GM23338 (cell line): ENCODE data around the gene PIAS1. TPM values are rescaled to one million over a fixed set of nuclear protein-coding genes. Genes with fewer than 3 reads are reported as not detected.

Experiments
- ATAC-seq: fragments of 200-7000 bp; cut with Tn5 transposase; 3 replicates; pipeline ENCODE4 v1.9.1; 2020
- DNase-seq: peaks from one replicate; pipeline ENCODE4 v3.0.0-alpha.2; 2015; ENCODE audit warnings: low spot score
- H2AFZ ChIP-seq: fragments of 200-600 bp; sonication (generic); 2 replicates; pipeline ENCODE4 v1.8.0; 2016; ENCODE audit warnings: antibody characterized with exemption, mild to moderate bottlenecking, moderate library complexity
- H3F3A ChIP-seq: fragments of 200-600 bp; sonication (generic); replicated peaks from 2 replicates; pipeline ENCODE4 v1.8.0; 2017; ENCODE audit warnings: antibody characterized with exemption, mixed run types, low read depth
- H3K27ac ChIP-seq: fragments of 200-600 bp; sonication (generic); 2 replicates; pipeline ENCODE4 v1.6.1; 2016; ENCODE audit warnings: low read depth
- H3K27me3 ChIP-seq: fragments of 200-600 bp; sonication (generic); 2 replicates; pipeline ENCODE4 v1.8.0; 2016; ENCODE audit warnings: mild to moderate bottlenecking, mixed run types, moderate library complexity; ENCODE audit not compliant: insufficient read depth
- H3K36me3 ChIP-seq: fragments of 200-600 bp; sonication (generic); 2 replicates; pipeline ENCODE4 v1.8.0; 2016; ENCODE audit warnings: mild to moderate bottlenecking; ENCODE audit not compliant: insufficient read depth
- H3K4me1 ChIP-seq: fragments of 200-600 bp; sonication (generic); 2 replicates; pipeline ENCODE4 v1.8.0; 2016; ENCODE audit warnings: mild to moderate bottlenecking, moderate library complexity; ENCODE audit not compliant: insufficient read depth
- H3K4me2 ChIP-seq: fragments of 200-600 bp; sonication (generic); 2 replicates; pipeline ENCODE4 v1.7.1; 2017; ENCODE audit warnings: mixed run types
- H3K4me3 ChIP-seq: fragments of 200-600 bp; sonication (generic); 2 replicates; pipeline ENCODE4 v1.6.1; 2016; ENCODE audit warnings: mixed run types
- H3K79me2 ChIP-seq: fragments of 200-600 bp; sonication (generic); replicated peaks from 2 replicates; pipeline ENCODE4 v1.8.0; 2017; ENCODE audit warnings: mild to moderate bottlenecking; ENCODE audit not compliant: insufficient read depth
- H3K9me2 ChIP-seq: fragments of 200-600 bp; sonication (generic); 2 replicates; pipeline ENCODE4 v1.8.0; 2017; ENCODE audit not compliant: insufficient read depth
- H4K20me1 ChIP-seq: fragments of 200-600 bp; sonication (generic); replicated peaks from 2 replicates; pipeline ENCODE4 v1.8.0; 2017; ENCODE audit warnings: mild to moderate bottlenecking; ENCODE audit not compliant: insufficient read depth
- H3K27ac Mint-ChIP-seq: 2 replicates; pipeline ENCODE4 v1.8.0; 2020; ENCODE audit warnings: inconsistent platforms, mild to moderate bottlenecking, moderate library complexity, mixed read lengths
- H3K27me3 Mint-ChIP-seq: 3 replicates; pipeline ENCODE4 v1.8.0; 2022; ENCODE audit warnings: low read depth, mild to moderate bottlenecking, moderate library complexity, mixed read lengths, inconsistent platforms; ENCODE audit not compliant: insufficient read depth, poor library complexity
- H3K36me3 Mint-ChIP-seq: 3 replicates; pipeline ENCODE4 v1.8.0; 2021; ENCODE audit warnings: low read depth, mild to moderate bottlenecking, inconsistent platforms, moderate library complexity, mixed read lengths
- H3K4me1 Mint-ChIP-seq: 3 replicates; pipeline ENCODE4 v1.8.0; 2020; ENCODE audit warnings: mild to moderate bottlenecking, inconsistent platforms, mixed read lengths
- H3K4me3 Mint-ChIP-seq: 3 replicates; pipeline ENCODE4 v1.8.0; 2021; ENCODE audit warnings: moderate library complexity, mild to moderate bottlenecking, inconsistent platforms, mixed read lengths
- H3K9me3 Mint-ChIP-seq: 3 replicates; pipeline ENCODE4 v1.8.0; 2020; ENCODE audit warnings: moderate library complexity, mild to moderate bottlenecking, inconsistent platforms, mixed read lengths
- CREB1 ChIP-seq: fragments of 250-450 bp; sonication (Bioruptor Pico); IDR thresholded peaks from 2 replicates; pipeline ENCODE4 v1.5.0; 2020; ENCODE audit warnings: low read depth, mild to moderate bottlenecking, moderate library complexity
- CTCF ChIP-seq, 2 experiments: fragments of 200-600 bp in 1 of 2; sonication (generic) in 1 of 2; conservative IDR thresholded peaks; 2 replicates each; pipeline versions ENCODE4 v1.5.1 to v1.6.1; 2016 to 2017; ENCODE audit warnings: antibody characterized with exemption in 2 of 2, low read depth in 2 of 2, mild to moderate bottlenecking in 2 of 2, moderate library complexity in 1 of 2
- ETS1 ChIP-seq: IDR thresholded peaks from 2 replicates; pipeline ENCODE4 v1.6.1; 2016; ENCODE audit warnings: antibody characterized with exemption
- EZH2 ChIP-seq: fragments of 200-600 bp; sonication (generic); IDR thresholded peaks from one replicate; pipeline ENCODE4 v1.8.0; 2017; ENCODE audit warnings: antibody characterized with exemption, mild to moderate bottlenecking, low read depth; ENCODE audit not compliant: unreplicated experiment
- EZH2phosphoT487 ChIP-seq: fragments of 200-600 bp; sonication (generic); IDR thresholded peaks from one replicate; pipeline ENCODE4 v1.8.1; 2018; ENCODE audit warnings: antibody characterized with exemption; ENCODE audit not compliant: unreplicated experiment
- JUNB ChIP-seq: IDR thresholded peaks from one replicate; pipeline ENCODE4 v1.6.1; 2016; ENCODE audit warnings: antibody characterized with exemption; ENCODE audit not compliant: unreplicated experiment
- NANOG ChIP-seq: IDR thresholded peaks from 2 replicates; pipeline ENCODE4 v1.6.1; 2016; ENCODE audit warnings: antibody characterized with exemption, borderline replicate concordance
- POLR2AphosphoS5 ChIP-seq: IDR thresholded peaks from 2 replicates; pipeline ENCODE4 v1.6.1; 2016; ENCODE audit warnings: antibody characterized with exemption, low read depth
- REST ChIP-seq: IDR thresholded peaks from one replicate; pipeline ENCODE4 v1.6.1; 2018; ENCODE audit warnings: antibody characterized with exemption; ENCODE audit not compliant: unreplicated experiment
- STAT1 ChIP-seq: IDR thresholded peaks from one replicate; pipeline ENCODE4 v1.6.1; 2016; ENCODE audit warnings: antibody characterized with exemption; ENCODE audit not compliant: unreplicated experiment
- ZNF114 ChIP-seq: fragments of 250-450 bp; sonication (Bioruptor Pico); IDR thresholded peaks from 2 replicates; pipeline ENCODE4 v1.5.0; 2020; ENCODE audit warnings: mild to moderate bottlenecking, moderate library complexity
- ZNF331 ChIP-seq: fragments of 250-450 bp; sonication (Bioruptor Pico); IDR thresholded peaks from 2 replicates; pipeline ENCODE4 v1.5.0; 2020; ENCODE audit warnings: low read depth, mild to moderate bottlenecking, moderate library complexity
- ZNF462 ChIP-seq: fragments of 250-450 bp; sonication (Bioruptor Pico); IDR thresholded peaks from 2 replicates; pipeline ENCODE4 v1.5.0; 2020; ENCODE audit warnings: mild to moderate bottlenecking, moderate library complexity
- polyA plus RNA-seq: library from polyadenylated mRNA; unstranded; fragments of >200 nt; fragmentation: Nextera tagmentation; extraction: Ambion mirVana; gene quantifications from 2 replicates; pipeline ENCODE4 v1.2.1, GENCODE V29; 2016
- total RNA-seq: library from RNA; depleted of rRNA; stranded (reverse); fragments of >200 nt; shearing (Covaris generic); gene quantifications from 2 replicates; pipeline ENCODE4 v1.2.3, GENCODE V29; 2014

PIAS1 gene
- total and polyA plus RNA-seq, 2 experiments from 2014 or later, result 30.7 to 32.1 TPM

GRCh38 chr15:68207176-68207935, 153.2 kb downstream of the PIAS1 start:
- Histone ChIP-seq H3K9me2 (no peaks in the 10 kb centered on the region), H3K4me2 (peak overlapping the region; percentile 71; the same call in 1 of the 2 replicates), H3F3A (peaks cover 15% of the 10 kb centered on the region), H3K79me2 (peaks cover 27% of the 10 kb centered on the region), H3K36me3 (no peaks in the 10 kb centered on the region), H3K4me1 (peaks cover 36% of the 10 kb centered on the region), H2AFZ (no peak overlapping the region), H4K20me1 (peaks cover 13% of the 10 kb centered on the region), H3K27me3 (no peaks in the 10 kb centered on the region), H3K4me3 (no peak overlapping the region), H3K27ac (peak overlapping the region; percentile 90; the same call in 1 of the 2 replicates)
- peak; percentile 33 for DNase-seq
- H3K27ac Mint-ChIP-seq, result no peak overlapping the region; the same call in 1 of the 2 replicates
- H3K4me1 Mint-ChIP-seq, result peaks cover 59% of the 10 kb centered on the region
- no peak for TF ChIP-seq ZNF331 (CRISPR knock-in tag)
- no peak for TF ChIP-seq POLR2AphosphoS5
- TF ChIP-seq JUNB, result no peak
- TF ChIP-seq REST, result no peak
- no peak for TF ChIP-seq STAT1
- no peak for TF ChIP-seq ETS1
- no peak for TF ChIP-seq EZH2phosphoT487
- no peak for TF ChIP-seq CREB1
- TF ChIP-seq NANOG, result no peak
- TF ChIP-seq CTCF (conservative IDR thresholded peaks at IDR 0.05; ENCODE audit: low read depth in 2 of 2), result no peak
- no peak for TF ChIP-seq EZH2
- TF ChIP-seq ZNF114, result no peak
- no peak for TF ChIP-seq ZNF462 (CRISPR knock-in tag)
- H3K9me3 Mint-ChIP-seq, result no peaks in the 10 kb centered on the region
- peaks cover 27% of the 10 kb centered on the region for H3K27me3 Mint-ChIP-seq
- 0 out of 3 replicates have a peak, but pooled peaks have one; percentile 1 for ATAC-seq
- peaks cover 12% of the 10 kb centered on the region for H3K36me3 Mint-ChIP-seq
- no peak overlapping the region for H3K4me3 Mint-ChIP-seq
